Measurements from ENCODE around the gene NFATC2. TPM values are rescaled to one million over a fixed set of nuclear protein-coding genes. Genes with fewer than 3 reads are reported as not detected.

NFATC2 gene
- total and polyA plus RNA-seq, 2 experiments from 2014 or later, result 0.52 to 0.59 TPM

GRCh38 chr20:51458751-51459439 lies 83.6 kb downstream of the NFATC2 start (continued):
- TF ChIP-seq REST (IDR thresholded peaks at IDR 0.05; ENCODE audit: unreplicated experiment), result no peak
- no peak for TF ChIP-seq POLR2AphosphoS5 (IDR thresholded peaks at IDR 0.05; ENCODE audit: low read depth)
- TF ChIP-seq EZH2 (IDR thresholded peaks at IDR 0.05; ENCODE audit: low read depth, unreplicated experiment), result no peak
- TF ChIP-seq EZH2phosphoT487 (IDR thresholded peaks at IDR 0.05; ENCODE audit: unreplicated experiment), result no peak
- no peak for TF ChIP-seq NANOG (IDR thresholded peaks at IDR 0.05; ENCODE audit: borderline replicate concordance)
- TF ChIP-seq CREB1 (CRISPR knock-in tag; IDR thresholded peaks at IDR 0.05; ENCODE audit: low read depth), result no peak

GRCh38 chr20:51457533-51457932 lies 85.0 kb downstream of the NFATC2 start:
- Mint-ChIP-seq H3K27me3 (ENCODE audit: insufficient read depth, low read depth, poor library complexity) (peaks cover 4% of the 10 kb centered on the region), H3K9me3 (no peaks in the 10 kb centered on the region), H3K27ac (no peak overlapping the region), H3K4me3 (no peak overlapping the region), H3K4me1 (peaks cover 7% of the 10 kb centered on the region), H3K36me3 (ENCODE audit: low read depth) (no peaks in the 10 kb centered on the region; the same call in 2 of the 3 replicates)
- Histone ChIP-seq H3K27me3 (ENCODE audit: insufficient read depth) (no peaks in the 10 kb centered on the region), H2AFZ (no peak overlapping the region), H3K4me2 (no peak overlapping the region), H3K79me2 (replicated peaks; ENCODE audit: insufficient read depth) (no peaks in the 10 kb centered on the region), H3K4me1 (ENCODE audit: insufficient read depth) (no peaks in the 10 kb centered on the region), H3K4me3 (no peak overlapping the region), H3K27ac (ENCODE audit: low read depth) (no peak overlapping the region), H3F3A (replicated peaks; ENCODE audit: low read depth) (no peaks in the 10 kb centered on the region), H4K20me1 (replicated peaks; ENCODE audit: insufficient read depth) (no peaks in the 10 kb centered on the region; the same call in 1 of the 2 replicates), H3K9me2 (ENCODE audit: insufficient read depth) (no peaks in the 10 kb centered on the region), H3K36me3 (ENCODE audit: insufficient read depth) (no peaks in the 10 kb centered on the region)
- no peak for DNase-seq (ENCODE audit: low spot score)
- ATAC-seq, result no peak
- TF ChIP-seq ZNF462 (CRISPR knock-in tag; IDR thresholded peaks at IDR 0.05) (no peak), JUNB (IDR thresholded peaks at IDR 0.05; ENCODE audit: unreplicated experiment) (no peak), POLR2AphosphoS5 (IDR thresholded peaks at IDR 0.05; ENCODE audit: low read depth) (no peak)
